Ovary (tissue), 3 donors: Measurements from ENCODE around the gene NCOA6.
"Not testable (repeated sequence)": the region's sequence is repeated elsewhere in the genome, so short reads cannot be mapped to it uniquely, and the experiment has no call there.

Experiments used
- CTCF ChIP-seq, 3 donors: fragments of 450-650 bp in 2 of 3; fragments of 200-600 bp in 1 of 3; IDR thresholded peaks; one replicate each; pipeline versions ENCODE4 v1.5.1 to v1.8.0; 2016 to 2022; ENCODE audit warnings: antibody characterized with exemption in 3 of 3, mild to moderate bottlenecking in 1 of 3
- EP300 ChIP-seq: sonication (generic); formaldehyde crosslinking; IDR thresholded peaks from one replicate; pipeline ENCODE4 v1.6.1; 2017; ENCODE audit warnings: antibody characterized with exemption
- donor health status: DM: no; HTN: no; CAD: no.

DNA sequence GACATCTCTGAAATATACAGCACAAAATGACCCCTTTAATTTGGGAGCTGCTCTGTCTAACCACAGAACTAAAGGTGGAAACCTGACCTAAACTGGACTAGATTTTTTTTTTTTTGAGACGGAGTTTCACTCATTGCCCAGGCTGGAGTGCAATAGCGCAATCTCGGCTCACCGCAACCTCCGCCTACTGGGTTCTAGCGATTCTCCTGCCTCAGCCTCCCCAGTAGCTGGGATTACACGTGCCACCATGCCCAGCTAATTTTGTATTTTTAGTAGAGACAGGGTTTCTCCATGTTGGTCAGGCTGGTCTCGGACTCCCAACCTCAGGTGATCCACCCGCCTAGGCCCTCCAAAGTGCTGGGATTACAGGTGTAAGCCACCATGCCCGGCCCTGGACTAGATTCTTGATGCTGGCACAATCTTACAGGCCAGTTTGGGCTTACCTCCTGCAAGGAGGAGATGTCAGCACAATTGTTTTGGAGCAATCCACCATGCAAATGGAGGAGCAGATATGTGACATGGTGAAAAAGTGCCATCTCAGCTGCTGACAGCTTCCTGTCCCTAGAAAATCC lies 111.4 kb downstream of the NCOA6 start:
- TF ChIP-seq CTCF (IDR thresholded peaks at IDR 0.05); EP300: not testable (repeated sequence)
